ENCODE measurements around the gene SPATA32.
"Not testable (repeated sequence)": the region's sequence is repeated elsewhere in the genome, so short reads cannot be mapped to it uniquely, and the experiment has no call there.

SPATA32 gene

DNA sequence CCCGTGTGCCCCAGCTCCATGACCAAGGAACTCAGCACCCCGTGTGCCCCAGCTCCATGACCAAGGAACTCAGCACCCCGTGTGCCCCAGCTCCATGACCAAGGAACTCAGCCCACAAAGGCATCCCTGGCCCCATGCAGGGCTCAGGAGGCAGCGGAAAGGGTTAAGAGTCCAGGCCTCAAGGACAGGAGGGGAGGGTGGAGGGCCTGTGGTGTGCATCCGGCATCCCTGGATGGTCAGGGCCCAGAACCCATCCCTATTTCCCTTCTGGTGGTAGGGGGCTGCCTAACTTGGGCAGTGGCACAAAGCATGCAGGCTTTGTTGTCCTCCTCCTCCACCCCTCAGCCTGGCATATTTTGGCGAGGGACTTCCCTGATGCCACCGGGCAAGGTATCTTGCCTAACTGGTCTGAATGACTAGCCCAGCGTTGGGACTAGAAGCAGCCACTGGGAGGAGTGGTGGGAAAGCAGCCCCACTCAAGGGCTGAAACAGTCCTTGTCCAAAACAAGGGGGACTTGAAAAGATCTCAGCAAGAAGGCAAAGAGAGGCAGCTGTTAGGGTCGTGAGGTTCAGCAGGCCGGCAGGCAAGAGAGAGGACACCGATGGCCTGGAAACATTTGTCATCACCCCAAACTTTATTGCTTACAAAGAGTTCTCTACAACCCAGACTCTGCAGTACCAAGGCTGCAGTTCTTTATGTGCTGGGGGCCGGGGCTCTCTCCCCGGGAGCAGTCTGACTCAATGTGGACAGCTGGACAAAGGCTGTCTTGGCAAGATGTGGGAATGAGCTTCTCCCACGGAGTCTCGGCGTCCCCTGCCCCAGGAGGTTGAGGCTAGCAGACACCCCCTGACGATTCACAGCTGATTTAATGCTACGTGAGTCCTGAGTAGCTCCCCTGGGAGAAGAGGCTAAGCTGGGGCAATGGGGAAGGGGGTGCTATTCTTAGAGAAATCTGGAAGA lies 902 bp upstream of the SPATA32 start:
- H3K4me1 ChIP-seq (ENCODE audit: control insufficient read depth, insufficient read depth, low read length, poor library complexity, severe bottlenecking): peaks cover 8% of the 10 kb centered on the region
- peaks cover 40% of the 10 kb centered on the region for H3K36me3 ChIP-seq (ENCODE audit: control insufficient read depth, insufficient read depth, low read length)
- DNase-seq: no peak
- H3K27ac ChIP-seq (ENCODE audit: insufficient read depth, low read length, poor library complexity, severe bottlenecking): peak overlapping the region; percentile 55
- no peaks in the 10 kb centered on the region for H3K27me3 ChIP-seq (replicated peaks; ENCODE audit: control insufficient read depth, insufficient read depth, low read length, poor library complexity, severe bottlenecking)
- no peaks in the 10 kb centered on the region for H3K9me3 ChIP-seq (ENCODE audit: control insufficient read depth, low read length)
- H3K4me3 ChIP-seq (ENCODE audit: insufficient read depth, low read depth, low read length, poor library complexity, severe bottlenecking): peak overlapping the region; percentile 59

DNA sequence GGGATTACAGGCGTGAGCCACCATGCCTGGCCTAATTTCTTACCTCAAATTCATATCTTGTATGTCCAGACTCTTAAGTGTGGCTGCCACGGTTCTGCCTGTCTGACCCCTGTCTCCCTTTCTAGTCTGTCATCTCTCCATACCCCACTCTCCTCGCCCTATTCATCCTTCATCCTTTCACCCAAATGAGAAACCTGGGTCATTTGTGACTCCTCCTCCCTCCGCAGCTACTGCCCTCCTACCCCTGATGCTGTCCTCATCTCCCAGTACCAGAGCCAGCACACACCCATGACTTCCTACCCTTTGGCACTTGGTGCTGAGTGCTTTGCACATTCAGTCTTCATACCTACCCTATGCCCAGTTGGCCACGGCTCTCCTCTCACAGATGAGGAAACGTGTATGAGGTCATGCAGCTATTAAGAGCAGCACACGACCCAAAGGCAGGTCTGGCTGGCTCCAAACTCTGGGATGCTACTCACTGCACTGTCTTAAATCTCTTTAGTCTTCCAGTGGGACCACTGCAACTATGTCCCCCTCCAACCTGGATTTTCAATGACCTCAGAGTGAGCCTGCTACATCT lies 1.6 kb downstream of the SPATA32 start:
- Histone ChIP-seq H3K4me1 (ENCODE audit: control insufficient read depth, insufficient read depth, low read length, poor library complexity, severe bottlenecking) (peaks cover 17% of the 10 kb centered on the region), H3K4me3 (ENCODE audit: insufficient read depth, low read depth, low read length, poor library complexity, severe bottlenecking) (no peak overlapping the region), H3K9me3 (ENCODE audit: control insufficient read depth, low read length) (no peaks in the 10 kb centered on the region), H3K27ac (ENCODE audit: insufficient read depth, low read length, poor library complexity, severe bottlenecking) (no peak overlapping the region), H3K36me3 (ENCODE audit: control insufficient read depth, insufficient read depth, low read length) (peaks cover 19% of the 10 kb centered on the region), H3K27me3 (replicated peaks; ENCODE audit: control insufficient read depth, insufficient read depth, low read length, poor library complexity, severe bottlenecking) (no peaks in the 10 kb centered on the region)
- DNase-seq: no peak

DNA sequence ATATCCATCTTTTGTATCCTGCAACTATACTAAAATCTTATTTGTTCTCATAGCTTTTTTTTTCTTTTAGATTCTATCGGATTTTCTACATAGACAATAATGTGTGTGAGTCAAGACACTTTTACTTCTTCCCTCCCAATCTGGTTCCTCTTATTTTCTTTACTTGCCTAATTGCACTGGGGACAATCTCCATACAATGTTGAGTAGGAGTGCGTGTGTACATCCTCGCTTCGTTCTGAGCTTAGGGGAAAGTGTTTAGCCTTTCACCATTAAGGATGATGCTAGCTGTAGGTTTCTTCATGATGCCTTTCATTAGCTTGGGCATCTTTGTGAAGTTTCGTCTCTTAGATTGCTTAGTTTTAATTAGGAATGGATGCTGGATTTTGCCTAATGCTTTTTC lies 2.9 kb downstream of the SPATA32 start:
- no peak for DNase-seq
- Histone ChIP-seq H3K36me3 (ENCODE audit: control insufficient read depth, insufficient read depth, low read length) (peaks cover 7% of the 10 kb centered on the region), H3K4me1 (ENCODE audit: control insufficient read depth, insufficient read depth, low read length, poor library complexity, severe bottlenecking) (peaks cover 17% of the 10 kb centered on the region), H3K9me3 (ENCODE audit: control insufficient read depth, low read length) (no peaks in the 10 kb centered on the region), H3K27me3 (replicated peaks; ENCODE audit: control insufficient read depth, insufficient read depth, low read length, poor library complexity, severe bottlenecking) (no peaks in the 10 kb centered on the region), H3K4me3 (ENCODE audit: insufficient read depth, low read depth, low read length, poor library complexity, severe bottlenecking) (no peak overlapping the region), H3K27ac (ENCODE audit: insufficient read depth, low read length, poor library complexity, severe bottlenecking) (no peak overlapping the region)

DNA sequence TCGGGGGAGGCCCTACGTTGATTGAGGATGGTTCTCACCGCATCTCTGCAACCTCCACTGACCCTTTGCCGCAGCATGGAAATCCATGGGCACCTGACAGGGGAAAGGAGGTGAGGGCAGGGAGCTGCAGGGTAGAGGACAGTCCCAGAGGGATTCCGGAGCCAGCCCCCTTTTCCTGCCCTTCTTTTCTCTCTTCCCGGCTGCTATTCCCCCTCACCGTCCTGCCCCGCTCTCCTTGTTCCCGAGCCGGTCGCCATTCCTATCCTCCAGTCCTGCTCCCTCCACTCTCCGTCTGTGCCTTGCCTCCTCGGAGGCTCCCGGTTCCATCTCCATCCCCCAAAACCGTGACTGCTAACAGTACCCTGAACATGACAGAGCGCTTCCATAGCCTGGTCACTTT lies 4.8 kb downstream of the SPATA32 start:
- no peaks in the 10 kb centered on the region for H3K9me3 ChIP-seq (ENCODE audit: control insufficient read depth, low read length)
- no peak for DNase-seq
- H3K27ac ChIP-seq (ENCODE audit: insufficient read depth, low read length, poor library complexity, severe bottlenecking): no peak overlapping the region
- no peaks in the 10 kb centered on the region for H3K36me3 ChIP-seq (ENCODE audit: control insufficient read depth, insufficient read depth, low read length)
- H3K27me3 ChIP-seq (replicated peaks; ENCODE audit: control insufficient read depth, insufficient read depth, low read length, poor library complexity, severe bottlenecking): no peaks in the 10 kb centered on the region
- H3K4me3 ChIP-seq (ENCODE audit: insufficient read depth, low read depth, low read length, poor library complexity, severe bottlenecking): no peak overlapping the region
- H3K4me1 ChIP-seq (ENCODE audit: control insufficient read depth, insufficient read depth, low read length, poor library complexity, severe bottlenecking): peaks cover 9% of the 10 kb centered on the region

DNA sequence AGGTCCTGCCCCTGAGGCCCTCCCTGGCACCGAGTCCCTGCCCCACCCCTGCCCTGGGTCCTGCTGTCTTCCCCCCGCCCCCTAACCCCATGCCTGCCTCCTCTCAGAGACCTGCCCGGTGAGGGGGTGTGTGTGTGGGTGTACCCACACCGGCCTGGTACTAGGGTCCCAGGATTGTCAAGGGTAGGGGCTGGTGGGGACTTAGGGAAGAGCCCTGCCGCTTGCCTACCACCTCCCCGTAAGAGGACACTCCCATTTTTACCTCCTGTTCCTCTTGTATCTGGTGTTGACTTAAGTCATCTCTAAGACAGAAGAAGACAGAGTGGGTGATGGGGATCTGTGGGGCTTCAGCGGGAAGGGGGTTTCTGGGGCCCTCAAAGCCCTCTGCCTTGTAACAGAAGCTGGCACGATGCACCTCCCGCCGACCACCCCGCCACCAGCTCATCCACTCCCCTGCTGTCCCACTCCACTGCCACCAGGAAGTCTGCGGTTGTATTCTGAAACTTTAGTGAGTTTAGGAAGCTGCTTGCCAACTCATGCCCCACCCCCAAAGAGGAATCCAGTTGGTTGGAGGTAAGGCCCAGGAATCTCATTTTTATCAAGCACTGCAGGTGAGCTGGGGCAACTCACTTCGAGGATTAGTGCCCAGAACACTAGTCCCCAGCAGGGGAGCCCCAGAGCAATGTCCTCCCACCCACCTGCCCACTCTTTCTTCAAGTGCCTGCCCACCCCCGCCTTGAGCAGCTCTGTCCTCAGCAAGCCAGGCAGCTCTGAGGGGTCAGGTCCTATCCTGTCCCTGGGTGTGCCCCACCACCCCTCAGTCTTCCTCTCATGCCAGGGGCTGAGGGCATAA lies 5.6 kb downstream of the SPATA32 start:
- DNase-seq: no peak
- Histone ChIP-seq H3K27ac (ENCODE audit: insufficient read depth, low read length, poor library complexity, severe bottlenecking) (no peak overlapping the region), H3K27me3 (replicated peaks; ENCODE audit: control insufficient read depth, insufficient read depth, low read length, poor library complexity, severe bottlenecking) (no peaks in the 10 kb centered on the region)

DNA sequence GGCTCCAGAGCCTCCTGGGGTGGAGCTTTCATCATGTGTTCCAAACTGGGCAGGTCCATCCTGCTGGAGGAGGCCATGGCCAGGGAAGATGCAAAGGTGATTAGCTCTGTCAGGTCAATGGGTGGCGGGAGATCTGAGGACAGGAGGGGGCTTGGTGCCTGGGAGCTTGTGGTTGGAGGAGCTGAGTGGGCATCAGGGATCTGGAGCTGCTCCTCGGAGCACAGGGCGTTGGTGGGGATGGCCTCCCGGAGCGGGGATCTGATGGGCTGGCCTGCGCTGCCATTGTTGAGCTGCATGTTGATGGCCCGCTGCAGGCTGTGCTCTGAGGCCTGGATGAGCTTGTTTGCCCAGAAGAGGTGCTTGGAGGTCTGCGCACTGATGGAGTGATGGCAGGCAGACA lies 6.5 kb downstream of the SPATA32 start:
- Histone ChIP-seq H3K4me1 (ENCODE audit: control insufficient read depth, insufficient read depth, low read length, poor library complexity, severe bottlenecking) (peaks cover 16% of the 10 kb centered on the region), H3K4me3 (ENCODE audit: insufficient read depth, low read depth, low read length, poor library complexity, severe bottlenecking) (no peak overlapping the region), H3K36me3 (ENCODE audit: control insufficient read depth, insufficient read depth, low read length) (peaks cover 7% of the 10 kb centered on the region), H3K9me3 (ENCODE audit: control insufficient read depth, low read length) (no peaks in the 10 kb centered on the region), H3K27ac (ENCODE audit: insufficient read depth, low read length, poor library complexity, severe bottlenecking) (no peak overlapping the region), H3K27me3 (replicated peaks; ENCODE audit: control insufficient read depth, insufficient read depth, low read length, poor library complexity, severe bottlenecking) (no peaks in the 10 kb centered on the region)
- DNase-seq: no peak

More for the DNA sequence above, 5.6 kb downstream of the SPATA32 start:
- Histone ChIP-seq H3K36me3 (ENCODE audit: control insufficient read depth, insufficient read depth, low read length) (no peaks in the 10 kb centered on the region), H3K9me3 (ENCODE audit: control insufficient read depth, low read length) (no peaks in the 10 kb centered on the region), H3K4me1 (ENCODE audit: control insufficient read depth, insufficient read depth, low read length, poor library complexity, severe bottlenecking) (peaks cover 9% of the 10 kb centered on the region), H3K4me3 (ENCODE audit: insufficient read depth, low read depth, low read length, poor library complexity, severe bottlenecking) (no peak overlapping the region)

DNA sequence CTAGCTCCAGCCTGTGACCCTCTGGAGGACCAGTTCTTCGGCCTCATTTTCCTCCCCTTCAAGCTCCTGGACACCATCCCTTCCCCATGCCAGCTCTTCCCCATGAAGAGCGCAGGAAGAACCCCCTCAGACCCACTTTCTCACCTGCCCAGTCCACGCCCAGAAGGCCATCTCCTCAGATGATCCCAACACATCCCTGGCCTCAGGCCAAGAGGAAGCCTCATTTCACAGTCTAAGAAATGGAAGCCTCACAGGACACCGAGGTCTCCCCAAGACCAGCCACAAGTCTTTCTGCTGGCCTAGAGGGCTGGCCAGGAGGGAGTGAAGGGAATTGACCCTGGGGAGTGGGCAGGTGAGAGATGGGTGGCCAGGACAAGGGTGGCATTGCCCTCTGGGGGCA lies 8.0 kb downstream of the SPATA32 start:
- Histone ChIP-seq H3K27me3 (replicated peaks; ENCODE audit: control insufficient read depth, insufficient read depth, low read length, poor library complexity, severe bottlenecking) (no peaks in the 10 kb centered on the region), H3K27ac (ENCODE audit: insufficient read depth, low read length, poor library complexity, severe bottlenecking) (no peak overlapping the region), H3K4me3 (ENCODE audit: insufficient read depth, low read depth, low read length, poor library complexity, severe bottlenecking) (no peak overlapping the region), H3K36me3 (ENCODE audit: control insufficient read depth, insufficient read depth, low read length) (peaks cover 9% of the 10 kb centered on the region), H3K4me1 (ENCODE audit: control insufficient read depth, insufficient read depth, low read length, poor library complexity, severe bottlenecking) (peaks cover 21% of the 10 kb centered on the region), H3K9me3 (ENCODE audit: control insufficient read depth, low read length) (no peaks in the 10 kb centered on the region)
- DNase-seq: no peak

DNA sequence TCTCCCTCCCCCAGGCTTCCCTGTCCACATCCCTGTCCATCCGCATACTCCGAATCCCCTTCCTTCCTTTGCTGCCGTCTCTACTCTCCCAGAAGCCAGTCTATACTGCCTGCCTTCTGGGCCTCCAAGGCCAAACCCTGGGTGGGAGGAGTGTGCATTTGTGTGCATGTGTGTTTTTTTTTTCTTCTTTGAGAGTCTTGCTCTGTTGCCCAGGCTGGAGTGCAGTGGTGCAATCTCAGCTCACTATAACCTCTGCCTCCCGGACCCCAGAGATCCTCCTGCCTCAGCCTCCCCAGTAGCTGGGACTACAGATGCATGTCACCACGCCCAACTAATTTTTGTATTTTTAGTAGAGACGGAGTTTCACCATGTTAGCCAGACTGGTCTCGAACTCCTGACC lies 8.7 kb downstream of the SPATA32 start:
- not testable (repeated sequence) for H3K9me3 ChIP-seq (ENCODE audit: control insufficient read depth, low read length); H3K27me3 ChIP-seq (replicated peaks; ENCODE audit: control insufficient read depth, insufficient read depth, low read length, poor library complexity, severe bottlenecking); H3K4me3 ChIP-seq (ENCODE audit: insufficient read depth, low read depth, low read length, poor library complexity, severe bottlenecking); H3K36me3 ChIP-seq (ENCODE audit: control insufficient read depth, insufficient read depth, low read length); H3K27ac ChIP-seq (ENCODE audit: insufficient read depth, low read length, poor library complexity, severe bottlenecking); DNase-seq
- H3K4me1 ChIP-seq (ENCODE audit: control insufficient read depth, insufficient read depth, low read length, poor library complexity, severe bottlenecking): peaks cover 28% of the 10 kb centered on the region

DNA sequence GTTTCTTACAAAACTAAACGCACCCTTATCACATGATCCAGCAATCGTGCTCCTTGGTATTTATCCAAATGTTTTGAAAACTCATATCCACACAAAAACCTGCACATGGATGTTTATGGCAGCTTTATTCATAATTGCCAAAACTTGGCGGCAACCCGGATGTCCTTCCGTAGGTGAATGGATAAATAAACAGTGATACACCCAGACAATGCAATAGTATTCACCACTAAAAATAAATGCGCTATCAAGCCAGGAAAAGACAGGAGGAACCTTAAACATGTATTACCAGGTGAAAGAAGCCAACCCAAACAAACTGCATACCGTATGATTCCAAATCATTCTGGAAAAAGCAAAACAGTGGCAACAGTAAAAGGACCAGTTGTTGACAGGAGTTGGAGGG lies 10.0 kb downstream of the SPATA32 start:
- Histone ChIP-seq H3K36me3 (ENCODE audit: control insufficient read depth, insufficient read depth, low read length) (peaks cover 9% of the 10 kb centered on the region), H3K4me1 (ENCODE audit: control insufficient read depth, insufficient read depth, low read length, poor library complexity, severe bottlenecking) (peaks cover 31% of the 10 kb centered on the region), H3K9me3 (ENCODE audit: control insufficient read depth, low read length) (no peaks in the 10 kb centered on the region), H3K27me3 (replicated peaks; ENCODE audit: control insufficient read depth, insufficient read depth, low read length, poor library complexity, severe bottlenecking) (no peaks in the 10 kb centered on the region), H3K27ac (ENCODE audit: insufficient read depth, low read length, poor library complexity, severe bottlenecking) (no peak overlapping the region), H3K4me3 (ENCODE audit: insufficient read depth, low read depth, low read length, poor library complexity, severe bottlenecking) (no peak overlapping the region)
- DNase-seq: no peak
